GM20431 (cell line): ENCODE results near the gene CTIF.

Experiments
- in situ Hi-C: fragments of 300-500 bp; cut with MseI, MboI; formaldehyde crosslinking; loops from one replicate; pipeline ENCODE4 v1.15.0; 2020; ENCODE audit warnings: low sequenced_read_pairs; ENCODE audit not compliant: unreplicated experiment

CTIF gene

DNA sequence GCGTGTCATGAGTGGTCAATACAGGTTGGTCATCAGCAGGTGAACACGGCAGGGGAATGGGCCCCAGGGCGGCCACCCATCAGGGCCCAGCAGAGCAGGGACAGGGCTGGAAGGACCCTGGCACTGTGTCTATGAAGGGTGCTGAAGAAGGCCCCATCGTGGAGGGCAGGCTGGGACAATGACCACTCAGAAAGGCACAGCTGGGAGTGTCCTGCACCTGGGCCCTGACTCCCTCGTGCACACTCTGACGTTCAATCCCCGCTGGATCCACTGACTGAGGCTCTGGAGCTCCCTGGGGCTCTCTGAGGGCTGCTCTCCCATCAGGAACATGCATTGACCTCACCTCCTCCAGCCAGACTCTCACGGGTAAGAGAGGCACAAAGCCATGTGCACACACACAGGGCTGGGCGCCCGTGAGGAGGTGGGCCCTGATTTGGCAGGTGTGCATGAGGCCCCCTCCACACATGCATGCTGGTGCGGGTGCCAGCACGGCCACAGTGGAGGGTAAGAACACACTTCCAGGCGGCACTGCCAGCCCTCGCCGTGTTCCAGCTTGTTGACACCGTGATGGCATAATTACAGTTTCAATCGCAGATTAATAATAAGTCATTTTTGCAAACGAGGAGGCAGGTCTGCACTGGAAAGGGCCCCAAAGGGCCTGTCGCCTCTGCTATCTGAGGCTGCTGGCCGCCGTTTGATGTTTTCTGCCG, 353.5 kb downstream of the CTIF start:
- in situ Hi-C loops: no loop called here

- in situ Hi-C loops: no loop called here
Observed at GRCh38 chr18:48893061-48893607, 354.3 kb downstream of the CTIF start.

GRCh38 chr18:48893608-48894600, 355.1 kb downstream of the CTIF start:
- in situ Hi-C loops: no loop called here

GRCh38 chr18:48894799-48895346, 356.0 kb downstream of the CTIF start:
- in situ Hi-C loops: no loop called here

- in situ Hi-C loops: no loop called here
Observed at GRCh38 chr18:48896326-48896874, 357.6 kb downstream of the CTIF start.

- in situ Hi-C loops: no loop called here
Observed at GRCh38 chr18:48896875-48897511, 358.2 kb downstream of the CTIF start.

- in situ Hi-C loops: no loop called here
Observed at GRCh38 chr18:48897531-48897930, 358.7 kb downstream of the CTIF start.

DNA sequence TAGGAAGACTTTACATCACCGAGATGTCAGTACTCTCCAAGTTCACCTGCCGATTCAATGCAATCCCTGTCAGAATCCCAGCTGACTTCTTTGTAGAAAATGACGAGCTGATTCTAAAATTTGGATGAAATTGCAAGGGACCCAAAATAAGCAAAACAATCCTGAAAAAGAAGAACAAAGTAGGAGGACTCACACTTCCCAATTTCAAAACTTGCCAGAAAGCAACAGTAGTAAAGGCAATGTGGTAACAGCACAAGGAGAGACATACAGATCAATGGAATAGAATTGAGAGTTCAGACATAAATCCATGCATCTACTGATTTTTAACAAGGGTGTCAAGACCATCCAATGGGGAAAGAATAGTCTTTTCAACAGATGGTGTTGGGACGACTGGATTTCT, 359.7 kb downstream of the CTIF start:
- in situ Hi-C loops: no loop called here

DNA sequence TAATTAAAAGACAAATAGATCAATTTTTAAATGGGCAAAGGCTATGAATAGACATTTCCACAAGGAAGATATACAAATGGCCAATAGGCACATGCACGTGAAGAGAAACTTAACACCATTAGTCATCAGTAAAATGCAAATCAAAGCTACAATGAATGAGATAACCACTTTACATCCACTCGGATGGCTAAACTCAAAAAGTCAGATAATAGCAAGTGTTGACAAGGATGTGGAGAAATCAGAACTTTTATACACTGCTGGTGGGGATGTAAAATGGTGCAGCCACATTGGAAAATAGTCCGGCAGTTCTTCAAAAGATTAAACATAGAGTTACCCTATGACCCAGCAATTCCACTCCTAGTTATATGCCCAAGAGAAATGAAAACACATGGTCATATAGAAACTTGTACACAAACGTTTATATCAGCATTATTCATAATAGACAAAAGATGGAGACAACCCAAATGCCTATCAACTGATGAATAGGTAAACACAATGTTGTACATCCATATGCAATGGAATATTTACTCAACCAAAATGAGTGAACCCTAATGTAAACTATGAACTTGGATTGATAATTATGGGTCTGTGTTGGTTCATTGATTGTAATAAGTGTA, 360.8 kb downstream of the CTIF start:
- in situ Hi-C loops: no loop called here

- in situ Hi-C loops: no loop called here
Observed at GRCh38 chr18:48900469-48900868, 361.6 kb downstream of the CTIF start.

DNA sequence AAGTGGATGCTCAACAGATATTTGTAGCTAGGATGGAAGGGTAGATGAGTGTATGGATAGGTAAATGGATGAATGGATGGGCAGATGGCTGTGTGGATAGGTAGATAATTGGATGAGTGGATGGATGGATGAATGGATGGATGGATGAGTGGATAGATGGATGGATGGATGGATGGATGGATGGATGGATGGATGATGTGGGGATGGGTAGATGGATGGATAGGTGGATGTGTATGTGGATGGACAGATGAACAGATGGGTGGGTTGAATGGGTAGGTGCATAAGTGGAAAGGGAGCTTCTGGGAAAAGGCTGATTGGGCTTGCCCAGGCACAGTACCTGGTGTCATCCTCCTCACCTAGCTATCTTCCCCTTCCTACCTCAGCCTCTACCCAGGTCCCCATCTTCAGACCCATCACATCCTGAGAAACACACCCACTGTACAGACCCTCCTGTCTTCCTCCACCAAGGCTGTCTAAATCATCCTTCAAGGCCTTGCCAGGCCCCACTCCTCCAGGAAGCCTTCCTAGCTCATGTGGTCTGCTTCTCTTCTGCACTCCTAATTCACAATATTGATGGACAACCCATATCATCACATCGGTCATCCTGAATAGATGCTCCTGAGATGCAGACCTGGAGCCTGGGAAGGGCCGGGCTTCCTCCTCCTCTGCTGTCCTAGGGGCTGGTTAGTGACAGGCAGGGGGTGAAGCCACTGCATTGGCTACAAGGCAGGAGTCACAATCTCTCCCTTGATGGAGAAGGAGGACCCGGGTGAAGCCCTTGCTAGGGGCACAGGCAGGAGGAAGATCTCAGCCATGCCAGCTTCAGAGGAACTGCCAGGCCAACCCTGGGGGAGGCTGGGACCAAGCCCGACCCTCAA, 362.6 kb downstream of the CTIF start:
- in situ Hi-C loops: no loop called here

GRCh38 chr18:48902023-48902855, 363.4 kb downstream of the CTIF start:
- in situ Hi-C loops: no loop called here

GRCh38 chr18:48902856-48903601, 364.2 kb downstream of the CTIF start:
- in situ Hi-C loops: no loop called here

- in situ Hi-C loops: no loop called here
Observed at GRCh38 chr18:48904091-48904490, 365.3 kb downstream of the CTIF start.

- in situ Hi-C loops: no loop called here
Observed at GRCh38 chr18:48904847-48905394, 366.1 kb downstream of the CTIF start.

- in situ Hi-C loops: no loop called here
Observed at GRCh38 chr18:48905513-48905912, 366.7 kb downstream of the CTIF start.

GRCh38 chr18:48908916-48909315, 370.1 kb downstream of the CTIF start:
- in situ Hi-C loops: no loop called here
